HCT116 (cell line): ENCODE results near the gene ZNF516. TPM values are rescaled to one million over a fixed set of nuclear protein-coding genes. Genes with fewer than 3 reads are reported as not detected.

ENCODE experiments used
- ATAC-seq: fragments of 200-7000 bp; cut with Tn5 transposase; 2 replicates; pipeline ENCODE4 v1.9.1; 2020; ENCODE audit warnings: mild to moderate bottlenecking, moderate library complexity
- BruUV-seq: library from RNA; stranded (reverse); fragments of 400-500 nt; replicated peaks from 2 replicates; lab custom pipeline; 2021; lab: Mats Ljungman, UMichigan
- CTCF ChIA-PET: fragments of 300-600 bp; sonication (Branson Sonifier 250); formaldehyde crosslinking; loops from one replicate; lab custom pipeline; 2021; ENCODE audit warnings: antibody characterized with exemption; lab: Charles Lee
- POLR2A ChIA-PET: fragments of 300-600, 350-600 bp; sonication (Branson Sonifier 250); formaldehyde crosslinking; loops from one replicate; lab custom pipeline; 2021; ENCODE audit warnings: antibody characterized with exemption; lab: Charles Lee
- RAD21 ChIA-PET, 2 experiments: fragments of 300-600 bp; sonication (Branson Sonifier 250); formaldehyde crosslinking; loops; one replicate each; lab custom pipeline; 2023; ENCODE audit warnings: low total read pairs in 2 of 2; ENCODE audit not compliant: uncharacterized antibody in 2 of 2, unreplicated experiment in 2 of 2, low non-redundant PET in 1 of 2; lab: Charles Lee
- DNase-seq: peaks from one replicate; pipeline ENCODE4 v3.0.0-alpha.2; 2010; ENCODE audit warnings: low read depth, low spot score
- H2AFZ ChIP-seq: fragments of 200-600 bp; shearing (Covaris generic), sonication (generic); 2 replicates; pipeline ENCODE4 v1.6.1; 2017; ENCODE audit warnings: low read depth, mixed run types, mixed read lengths, antibody characterized with exemption, low read length; ENCODE audit not compliant: poor library complexity, severe bottlenecking
- H3K27ac ChIP-seq: 2 replicates; pipeline ENCODE4 v1.5.1; 2012; ENCODE audit warnings: low read depth, low read length
- H3K27me3 ChIP-seq: fragments of 200-600 bp; sonication (generic); 2 replicates; pipeline ENCODE4 v1.6.1; 2016; ENCODE audit warnings: mixed run types, low read length, mixed read lengths; ENCODE audit not compliant: insufficient read depth
- H3K36me3 ChIP-seq, 2 experiments: fragments of 200-500 bp in 1 of 2; fragments of 200-600 bp in 1 of 2; sonication (Bioruptor generic) in 1 of 2; sonication (generic) in 1 of 2; 2 replicates each; pipeline versions ENCODE4 v1.5.1 to v1.6.1; 2014 to 2016; ENCODE audit warnings: low read length in 2 of 2, inconsistent platforms in 1 of 2, mixed read lengths in 1 of 2, mixed run types in 1 of 2; ENCODE audit not compliant: insufficient read depth in 2 of 2, control insufficient read depth in 1 of 2
- H3K4me1 ChIP-seq, 2 experiments: fragments of 200-600 bp in 1 of 2; sonication (generic) in 1 of 2; 2 replicates each; pipeline versions ENCODE4 v1.5.1 to v1.6.1; 2012 to 2017; ENCODE audit warnings: low read length in 2 of 2, inconsistent platforms in 1 of 2, mild to moderate bottlenecking in 1 of 2, mixed read lengths in 1 of 2, mixed run types in 1 of 2, moderate library complexity in 1 of 2; ENCODE audit not compliant: insufficient read depth in 2 of 2, control insufficient read depth in 1 of 2
- H3K4me2 ChIP-seq: fragments of 200-600 bp; sonication (generic); 2 replicates; pipeline ENCODE4 v1.6.1; 2017; ENCODE audit warnings: mixed run types, low read length, mixed read lengths
- H3K4me3 ChIP-seq, 2 experiments: fragments of 200-600 bp in 1 of 2; sonication (generic) in 1 of 2; replicated peaks in 1 of 2; 2 replicates each; pipeline ENCODE4 v1.5.1; 2011 to 2016; ENCODE audit warnings: low read length in 2 of 2, control low read depth in 1 of 2, low read depth in 1 of 2, mild to moderate bottlenecking in 1 of 2, mixed read lengths in 1 of 2, mixed run types in 1 of 2
- H3K79me2 ChIP-seq: fragments of 200-600 bp; sonication (generic); 2 replicates; pipeline ENCODE4 v1.6.1; 2017; ENCODE audit warnings: mild to moderate bottlenecking, mixed run types, low read length, moderate library complexity, mixed read lengths; ENCODE audit not compliant: insufficient read depth
- H3K9ac ChIP-seq: fragments of 200-600 bp; sonication (generic); 2 replicates; pipeline ENCODE4 v1.6.1; 2016; ENCODE audit warnings: low read length, mixed read lengths
- H3K9me2 ChIP-seq: fragments of 200-600 bp; sonication (generic), shearing (Covaris generic); 2 replicates; pipeline ENCODE4 v1.6.1; 2017; ENCODE audit warnings: mixed run types, mild to moderate bottlenecking, moderate library complexity; ENCODE audit not compliant: insufficient read depth
- H3K9me3 ChIP-seq, 2 experiments: fragments of 200-500 bp in 1 of 2; fragments of 200-600 bp in 1 of 2; sonication (Bioruptor generic) in 1 of 2; sonication (generic) in 1 of 2; 2 replicates each; pipeline ENCODE4 v1.6.1; 2014 to 2017; ENCODE audit warnings: low read length in 2 of 2, mixed read lengths in 2 of 2, inconsistent platforms in 1 of 2, low read depth in 1 of 2, mild to moderate bottlenecking in 1 of 2, mixed run types in 1 of 2, moderate library complexity in 1 of 2; ENCODE audit not compliant: control insufficient read depth in 1 of 2, insufficient read depth in 1 of 2
- H4K20me1 ChIP-seq: fragments of 200-600 bp; sonication (generic), shearing (Covaris generic); 2 replicates; pipeline ENCODE4 v1.6.1; 2017; ENCODE audit warnings: mixed run types, mild to moderate bottlenecking, moderate library complexity; ENCODE audit not compliant: insufficient read depth
- EGR1 ChIP-seq: IDR thresholded peaks from 2 replicates; pipeline ENCODE4 v1.6.1; 2012; ENCODE audit warnings: low read depth
- ELF1 ChIP-seq: IDR thresholded peaks from 2 replicates; pipeline ENCODE4 v1.6.1; 2012; ENCODE audit warnings: low read depth, borderline replicate concordance
- JUND ChIP-seq: IDR thresholded peaks from 2 replicates; pipeline ENCODE4 v1.6.1; 2012
- MAX ChIP-seq: IDR thresholded peaks from 2 replicates; pipeline ENCODE4 v1.6.1; 2012
- POLR2A ChIP-seq: IDR thresholded peaks from 2 replicates; pipeline ENCODE4 v1.7.0; 2011; ENCODE audit warnings: borderline replicate concordance; ENCODE audit not compliant: insufficient read depth, insufficient read length; ENCODE audit errors: extremely low read depth
- POLR2AphosphoS5 ChIP-seq: IDR thresholded peaks from 2 replicates; pipeline ENCODE4 v1.6.1; 2011; ENCODE audit warnings: mild to moderate bottlenecking, low read depth, low read length, moderate library complexity
- SRF ChIP-seq: IDR thresholded peaks from 2 replicates; pipeline ENCODE4 v1.6.1; 2012; ENCODE audit warnings: low read depth
- TCF7L2 ChIP-seq: IDR thresholded peaks from 2 replicates; pipeline ENCODE4 v1.7.0; 2011; ENCODE audit warnings: borderline replicate concordance, inconsistent platforms; ENCODE audit not compliant: insufficient read depth, insufficient read length; ENCODE audit errors: extremely low read depth
- YY1 ChIP-seq: IDR thresholded peaks from 2 replicates; pipeline ENCODE4 v1.6.1; 2011; ENCODE audit warnings: low read length, low read depth, moderate library complexity, mild to moderate bottlenecking; ENCODE audit not compliant: insufficient replicate concordance; ENCODE audit errors: extremely low read depth
- ZNF274 ChIP-seq: fragments of 200-500 bp; sonication (Bioruptor generic); IDR thresholded peaks from 2 replicates; pipeline ENCODE4 v1.6.1; 2014; ENCODE audit warnings: mild to moderate bottlenecking, low read depth, low read length, inconsistent platforms
- intact Hi-C: fragments of 100-400 bp; cut with micrococcal nuclease; formaldehyde crosslinking; loops from 2 replicates; pipeline ENCODE4 v1.10.0; 2022
- total RNA-seq: library from RNA; stranded (reverse); gene quantifications from one replicate; pipeline ENCODE4 v1.2.1, GENCODE V29; 2021; ENCODE audit not compliant: unreplicated experiment
- TF ChIP-seq, protein P1 (sequence below): IDR thresholded peaks from 2 replicates; pipeline ENCODE4 v1.6.1; 2011; ENCODE audit warnings: mild to moderate bottlenecking, low read length, moderate library complexity; ENCODE audit not compliant: insufficient replicate concordance; ENCODE audit errors: extremely low read depth

The ZNF516 gene
- total RNA-seq, 1 experiment from 2014 or later, result 32.0 TPM

GRCh38 chr18:76429262-76430126, 65.5 kb downstream of the ZNF516 start (continued):
- no peak for TF ChIP-seq JUND
- TF ChIP-seq ELF1, result no peak

DNA sequence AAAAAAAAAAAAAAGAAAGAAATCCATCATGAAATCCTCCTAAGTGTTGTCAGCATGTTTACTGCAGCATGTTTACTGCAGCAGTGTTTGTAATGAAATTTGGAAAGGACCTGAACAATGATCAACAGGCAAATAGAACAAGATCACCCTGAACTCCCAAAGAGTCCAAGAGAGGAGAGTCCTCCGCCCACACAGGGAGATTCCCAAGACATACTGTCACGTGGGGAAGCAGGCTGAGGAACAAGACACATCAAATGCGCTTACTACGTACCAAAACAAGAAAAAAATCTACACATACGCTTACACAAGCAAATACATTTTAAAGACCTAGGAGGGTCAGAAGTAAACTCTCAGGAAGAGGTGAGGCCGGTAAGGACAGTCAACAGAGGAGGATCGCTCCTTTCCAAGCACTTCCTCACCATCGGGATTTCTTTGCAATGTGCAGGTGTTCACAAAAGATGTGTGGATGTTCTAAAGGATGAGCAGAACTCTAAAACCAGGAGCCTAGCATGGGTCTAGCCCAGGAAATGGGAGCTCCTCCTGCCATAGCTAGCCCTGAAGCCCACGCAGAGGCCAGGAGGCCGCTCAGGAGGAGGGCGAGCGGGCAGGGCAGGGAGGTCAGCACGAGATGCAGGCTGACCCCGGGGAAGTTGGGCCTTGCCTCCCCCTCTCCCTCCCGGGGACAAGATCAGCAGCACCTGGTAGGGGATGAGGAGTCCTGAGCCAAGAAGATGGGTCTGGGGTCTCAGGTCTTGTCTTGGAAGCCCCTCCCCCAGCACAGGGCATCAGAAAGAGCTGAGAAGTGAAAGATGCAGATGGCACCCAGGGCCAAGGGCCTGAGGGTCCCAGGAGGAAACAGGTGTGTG, 66.4 kb downstream of the ZNF516 start:
- CTCF ChIA-PET, result no interaction called here
- Histone ChIP-seq H2AFZ (no peak overlapping the region), H3K9me3 (no peaks in the 10 kb centered on the region), H3K4me3 (no peak overlapping the region), H4K20me1 (no peaks in the 10 kb centered on the region), H3K9ac (no peak overlapping the region), H3K27me3 (no peaks in the 10 kb centered on the region), H3K4me2 (no peak overlapping the region), H3K79me2 (no peaks in the 10 kb centered on the region; the same call in 1 of the 2 replicates), H3K36me3 (no peaks in the 10 kb centered on the region), H3K27ac (no peak overlapping the region), H3K4me1 (peaks cover 0 to 3% of the 10 kb centered on the region in 2 experiments; a peak in 1 of 4 replicates), H3K9me2 (no peaks in the 10 kb centered on the region)
- DNase-seq, result no peak
- TF ChIP-seq YY1, result no peak
- TF ChIP-seq EGR1, result no peak
- no peak for TF ChIP-seq SRF
- TF ChIP-seq JUND, result no peak
- TF ChIP-seq TCF7L2, result no peak
- TF ChIP-seq POLR2A, result no peak
- no peak for TF ChIP-seq POLR2AphosphoS5
- no peak for TF ChIP-seq ZNF274
- TF ChIP-seq, protein P1, sequence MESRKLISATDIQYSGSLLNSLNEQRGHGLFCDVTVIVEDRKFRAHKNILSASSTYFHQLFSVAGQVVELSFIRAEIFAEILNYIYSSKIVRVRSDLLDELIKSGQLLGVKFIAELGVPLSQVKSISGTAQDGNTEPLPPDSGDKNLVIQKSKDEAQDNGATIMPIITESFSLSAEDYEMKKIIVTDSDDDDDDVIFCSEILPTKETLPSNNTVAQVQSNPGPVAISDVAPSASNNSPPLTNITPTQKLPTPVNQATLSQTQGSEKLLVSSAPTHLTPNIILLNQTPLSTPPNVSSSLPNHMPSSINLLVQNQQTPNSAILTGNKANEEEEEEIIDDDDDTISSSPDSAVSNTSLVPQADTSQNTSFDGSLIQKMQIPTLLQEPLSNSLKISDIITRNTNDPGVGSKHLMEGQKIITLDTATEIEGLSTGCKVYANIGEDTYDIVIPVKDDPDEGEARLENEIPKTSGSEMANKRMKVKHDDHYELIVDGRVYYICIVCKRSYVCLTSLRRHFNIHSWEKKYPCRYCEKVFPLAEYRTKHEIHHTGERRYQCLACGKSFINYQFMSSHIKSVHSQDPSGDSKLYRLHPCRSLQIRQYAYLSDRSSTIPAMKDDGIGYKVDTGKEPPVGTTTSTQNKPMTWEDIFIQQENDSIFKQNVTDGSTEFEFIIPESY, result no peak
- TF ChIP-seq MAX, result no peak
- intact Hi-C loops, result no loop called here
- RAD21 ChIA-PET, result no interaction called here
- no peak for ATAC-seq
- BruUV-seq, result no TSS peak
- POLR2A ChIA-PET, result no interaction called here
